HG03521 (cell line): ENCODE data around the gene TIMM44.
A peak's percentile ranks its signal among the peaks of the same experiment; 100 is the strongest.

Experiments used
- ATAC-seq: cut with Tn5 transposase; IDR thresholded peaks from one replicate; pipeline ENCODE4 v1.9.1; 2021; ENCODE audit warnings: mild to moderate bottlenecking, moderate library complexity; ENCODE audit not compliant: unreplicated experiment

TIMM44 gene

GRCh38 chr19:7915250-7916102, 28.0 kb downstream of the TIMM44 start:
- no peak for ATAC-seq

DNA sequence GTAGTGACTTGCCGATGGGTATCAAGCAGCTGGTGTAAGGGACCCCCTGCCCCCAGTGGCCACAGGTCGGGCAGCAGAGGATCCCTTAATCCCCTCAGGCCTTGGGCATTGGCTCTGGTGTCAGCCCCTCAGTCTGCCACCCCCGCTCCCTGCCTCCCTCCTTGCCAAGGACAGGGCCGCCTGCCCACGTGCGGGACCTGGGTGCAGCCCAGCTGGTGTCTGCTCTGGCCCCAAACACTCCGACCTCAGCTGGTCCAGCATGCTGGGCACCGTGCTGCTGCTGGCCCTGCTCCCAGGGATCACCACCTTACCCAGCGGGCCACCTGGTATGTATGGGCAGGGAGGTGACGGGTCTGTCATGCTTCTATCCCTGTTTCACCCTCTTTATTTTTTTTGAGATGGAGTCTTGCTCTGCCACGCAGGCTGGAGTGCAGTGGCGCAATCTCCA, 28.8 kb downstream of the TIMM44 start, which contains the start of gene TGFBR3L:
TGFBR3L (plus strand) TSS at position 233 of the 448 bp plus-strand sequence.
- no peak for ATAC-seq

- ATAC-seq = no peak
Measured at GRCh38 chr19:7914099-7914498, 29.4 kb downstream of the TIMM44 start.

GRCh38 chr19:7913652-7914051, 29.8 kb downstream of the TIMM44 start:
- ATAC-seq = no peak

GRCh38 chr19:7912697-7913564, 30.5 kb downstream of the TIMM44 start:
- no peak for ATAC-seq

GRCh38 chr19:7912144-7912696, 31.2 kb downstream of the TIMM44 start:
- no peak for ATAC-seq

GRCh38 chr19:7911508-7912143, 31.8 kb downstream of the TIMM44 start:
- ATAC-seq = no peak

- no peak for ATAC-seq
Measured at GRCh38 chr19:7910321-7911161, 32.9 kb downstream of the TIMM44 start.

DNA sequence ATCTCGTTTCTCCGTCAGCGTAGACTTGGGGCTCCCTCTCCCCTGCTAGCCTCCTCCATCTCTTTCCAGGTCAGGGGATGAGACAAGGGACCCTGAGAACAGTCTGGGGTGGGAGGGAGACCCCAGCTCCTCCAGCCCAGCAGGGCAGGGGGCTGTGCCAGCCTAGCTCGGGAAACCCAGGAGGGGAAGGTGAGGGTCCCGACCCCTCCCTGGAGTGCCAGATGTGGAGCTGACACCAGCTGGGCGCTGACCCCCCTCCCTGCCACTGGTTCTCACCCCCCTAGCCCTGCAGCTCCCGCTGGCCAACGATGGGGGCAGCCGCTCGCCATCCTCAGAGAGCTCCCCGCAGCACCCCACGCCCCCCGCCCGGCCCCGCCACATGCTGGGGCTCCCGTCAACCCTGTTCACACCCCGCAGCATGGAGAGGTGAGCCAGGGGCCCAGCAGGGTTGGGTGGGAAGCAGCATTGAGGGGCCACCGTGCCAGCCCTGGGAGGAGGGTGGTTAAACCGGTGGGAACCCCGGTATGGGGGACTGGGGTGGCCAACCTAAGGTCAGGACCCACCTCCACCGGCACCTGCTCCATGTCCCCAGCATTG, 33.9 kb downstream of the TIMM44 start:
- no peak for ATAC-seq

- ATAC-seq = no peak
Measured at GRCh38 chr19:7908742-7909461, 34.6 kb downstream of the TIMM44 start.

GRCh38 chr19:7908078-7908699, 35.3 kb downstream of the TIMM44 start:
- no peak for ATAC-seq

DNA sequence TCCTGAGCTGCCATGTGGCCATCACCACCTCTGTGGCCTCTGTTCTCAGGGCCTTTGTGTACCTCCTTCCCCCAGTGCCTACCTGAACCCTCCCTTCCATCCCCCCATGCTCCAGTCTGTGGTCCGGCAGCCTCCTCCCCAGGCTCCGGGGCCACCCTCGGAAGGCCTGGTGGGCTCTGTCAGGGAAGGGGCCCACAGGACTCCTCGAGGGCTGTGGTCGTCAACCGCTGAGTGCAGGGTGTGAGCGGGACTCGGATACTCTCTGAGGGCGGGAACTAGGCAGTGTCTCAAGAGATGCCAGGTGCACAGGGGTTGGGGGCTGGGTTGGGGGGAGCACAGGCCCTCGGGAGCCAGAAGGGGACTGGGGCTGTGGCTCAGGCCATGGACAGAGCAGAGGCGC, 35.9 kb downstream of the TIMM44 start:
- no peak for ATAC-seq

DNA sequence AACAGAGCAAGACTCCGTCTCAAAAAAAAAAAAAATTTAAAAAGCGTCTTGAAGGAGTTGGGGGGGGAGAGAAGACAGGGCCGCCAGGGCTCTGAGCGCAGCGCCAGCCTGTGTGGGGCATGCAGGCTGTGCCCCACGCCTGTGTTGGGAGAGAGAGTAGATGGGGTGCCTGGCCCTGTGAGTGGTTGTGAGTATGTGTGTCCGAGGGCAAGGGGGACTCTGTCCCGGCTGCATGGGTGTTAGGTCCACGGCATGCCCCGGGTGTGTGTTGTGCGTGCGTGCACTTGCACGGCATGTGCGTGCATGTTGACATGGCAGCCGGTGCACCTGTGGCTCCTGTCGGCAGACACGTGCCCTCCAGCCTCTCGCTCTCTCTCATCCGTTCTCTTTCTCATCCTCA, 36.3 kb downstream of the TIMM44 start:
- no peak for ATAC-seq

GRCh38 chr19:7905859-7906258, 37.6 kb downstream of the TIMM44 start:
- no peak for ATAC-seq

GRCh38 chr19:7905268-7905667, 38.2 kb downstream of the TIMM44 start:
- no peak for ATAC-seq

- ATAC-seq = peak; percentile 21
Measured at GRCh38 chr19:7904074-7905020, 39.1 kb downstream of the TIMM44 start.
